ENCODE results near the gene SEC14L1.

The SEC14L1 gene

DNA sequence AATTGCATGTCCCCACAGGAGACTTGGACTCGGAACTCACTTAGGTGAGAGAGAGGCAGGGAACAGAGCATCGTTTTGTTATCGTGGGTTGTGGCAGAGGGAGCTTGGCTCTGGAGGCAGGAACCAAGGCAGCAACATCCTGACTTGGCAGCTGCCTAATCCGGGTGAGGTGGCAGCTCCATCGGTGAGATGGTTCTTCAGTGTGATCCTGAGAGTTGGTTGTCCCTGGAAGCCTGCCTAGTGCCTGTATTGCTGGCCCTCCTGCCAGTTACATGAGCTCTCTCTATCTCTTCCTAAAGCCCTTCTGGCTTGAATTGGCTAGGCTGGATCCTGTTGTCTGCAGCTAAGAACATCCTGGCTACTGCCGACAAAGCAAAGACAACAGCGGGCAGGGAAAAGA lies 19.9 kb upstream of the SEC14L1 start:
- H3K27ac ChIP-seq: no peak overlapping the region
- TF ChIP-seq CTCF (IDR thresholded peaks at IDR 0.05; ENCODE audit: low read depth, low read length): no peak
- no peak overlapping the region for H3K4me3 ChIP-seq (ENCODE audit: low read depth, low read length)
- no peaks in the 10 kb centered on the region for H3K9me3 ChIP-seq (ENCODE audit: severe bottlenecking)
- H3K27me3 ChIP-seq (ENCODE audit: insufficient read depth, low read depth, severe bottlenecking): no peaks in the 10 kb centered on the region
- no peaks in the 10 kb centered on the region for H3K36me3 ChIP-seq
- no peak for DNase-seq

DNA sequence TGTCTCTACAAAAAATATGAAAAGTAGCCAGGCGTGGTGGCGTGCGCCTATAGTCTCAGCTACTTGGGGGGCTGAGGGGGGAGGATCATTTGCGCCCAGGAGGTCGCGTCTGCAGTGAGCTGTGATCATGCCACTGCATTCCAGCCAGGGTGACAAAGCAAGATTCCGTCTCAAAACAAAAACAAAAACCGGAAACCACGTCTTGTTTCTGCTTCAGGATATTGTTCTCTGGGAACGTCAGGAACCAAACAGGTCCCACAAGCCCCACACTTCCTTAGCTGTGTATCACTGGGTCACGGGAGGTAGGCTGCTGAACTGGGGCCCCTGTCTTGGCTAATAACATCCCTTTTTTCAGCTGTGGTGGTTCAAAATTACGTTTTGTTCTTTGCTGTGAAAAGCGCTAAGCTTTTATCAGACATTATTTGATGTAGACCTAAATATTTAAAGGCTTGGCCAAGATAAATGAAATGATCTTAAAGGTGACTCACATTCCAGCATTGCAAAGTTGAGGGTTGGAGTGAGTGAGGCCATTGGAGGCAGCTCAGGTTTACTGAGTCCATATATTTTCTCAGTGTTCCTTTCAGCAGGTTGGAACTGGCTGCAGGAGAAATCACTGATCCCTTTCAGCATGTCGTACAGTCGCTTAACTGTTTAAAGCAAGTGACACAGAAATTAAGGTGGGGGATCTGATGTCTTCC lies 16.4 kb upstream of the SEC14L1 start:
- no peak for TF ChIP-seq CTCF (IDR thresholded peaks at IDR 0.05; ENCODE audit: low read depth, low read length)
- H3K27me3 ChIP-seq (ENCODE audit: insufficient read depth, low read depth, severe bottlenecking): no peaks in the 10 kb centered on the region
- DNase-seq: no peak
- no peaks in the 10 kb centered on the region for H3K9me3 ChIP-seq (ENCODE audit: severe bottlenecking)
- no peak overlapping the region for H3K4me3 ChIP-seq (ENCODE audit: low read depth, low read length)
- H3K36me3 ChIP-seq: no peaks in the 10 kb centered on the region
- H3K27ac ChIP-seq: no peak overlapping the region

GRCh38 chr17:77125432-77125901 lies 15.3 kb upstream of the SEC14L1 start:
- TF ChIP-seq CTCF (IDR thresholded peaks at IDR 0.05; ENCODE audit: low read depth, low read length): no peak
- no peak overlapping the region for H3K27ac ChIP-seq
- no peak for DNase-seq
- H3K27me3 ChIP-seq (ENCODE audit: insufficient read depth, low read depth, severe bottlenecking): no peaks in the 10 kb centered on the region
- H3K9me3 ChIP-seq (ENCODE audit: severe bottlenecking): no peaks in the 10 kb centered on the region
- no peak overlapping the region for H3K4me3 ChIP-seq (ENCODE audit: low read depth, low read length)
- no peaks in the 10 kb centered on the region for H3K36me3 ChIP-seq

- H3K4me3 ChIP-seq (ENCODE audit: low read depth, low read length): no peak overlapping the region
- H3K36me3 ChIP-seq: no peaks in the 10 kb centered on the region
- no peaks in the 10 kb centered on the region for H3K27me3 ChIP-seq (ENCODE audit: insufficient read depth, low read depth, severe bottlenecking)
- no peak overlapping the region for H3K27ac ChIP-seq
- no peak for TF ChIP-seq CTCF (IDR thresholded peaks at IDR 0.05; ENCODE audit: low read depth, low read length)
- no peaks in the 10 kb centered on the region for H3K9me3 ChIP-seq (ENCODE audit: severe bottlenecking)
- no peak for DNase-seq
Observed at GRCh38 chr17:77126519-77126918, 14.2 kb upstream of the SEC14L1 start.

- no peaks in the 10 kb centered on the region for H3K36me3 ChIP-seq
- H3K27ac ChIP-seq: no peak overlapping the region
- H3K27me3 ChIP-seq (ENCODE audit: insufficient read depth, low read depth, severe bottlenecking): no peaks in the 10 kb centered on the region
- no peak for TF ChIP-seq CTCF (IDR thresholded peaks at IDR 0.05; ENCODE audit: low read depth, low read length)
- H3K9me3 ChIP-seq (ENCODE audit: severe bottlenecking): no peaks in the 10 kb centered on the region
- DNase-seq: no peak
- H3K4me3 ChIP-seq (ENCODE audit: low read depth, low read length): no peak overlapping the region
Observed at GRCh38 chr17:77127735-77128361, 12.9 kb upstream of the SEC14L1 start.
